Kidney (tissue), 14 donors: ENCODE results near the gene TTC29. TPM values are rescaled to one million over a fixed set of nuclear protein-coding genes. Genes with fewer than 3 reads are reported as not detected.

Source experiments
- DNase-seq, 5 donors: peaks; one replicate each; pipeline ENCODE4 v3.0.0-alpha.2; 2013 to 2020
- FAIRE-seq: peaks from 2 replicates; lab custom pipeline; 2012; peaks lifted over from hg19 to GRCh38; lab: Jason Lieb, UNC
- H3K27ac ChIP-seq, 2 donors: one replicate each; pipeline ENCODE4 v1.7.0; 2013; ENCODE audit warnings: low read depth in 2 of 2, low read length in 2 of 2, inconsistent platforms in 1 of 2
- H3K27me3 ChIP-seq: one replicate; pipeline ENCODE4 v1.7.1; 2013; ENCODE audit warnings: low read length, inconsistent platforms; ENCODE audit not compliant: control insufficient read depth, insufficient read depth
- H3K36me3 ChIP-seq, 3 donors: one replicate each; pipeline versions ENCODE4 v1.7.0 to v1.7.1; 2013; ENCODE audit warnings: low read length in 3 of 3, control low read depth in 1 of 3, inconsistent platforms in 1 of 3; ENCODE audit not compliant: insufficient read depth in 3 of 3, control insufficient read depth in 2 of 3
- H3K4me1 ChIP-seq, 3 donors: one replicate each; pipeline versions ENCODE4 v1.7.0 to v1.7.1; 2013; ENCODE audit warnings: low read length in 3 of 3, inconsistent platforms in 1 of 3, low read depth in 1 of 3; ENCODE audit not compliant: control insufficient read depth in 2 of 3, insufficient read depth in 2 of 3
- H3K4me3 ChIP-seq, 3 donors: one replicate each; pipeline versions ENCODE4 v1.7.0 to v1.8.1; 2013; ENCODE audit warnings: low read length in 3 of 3, control low read depth in 1 of 3, inconsistent platforms in 1 of 3
- H3K9ac ChIP-seq, 3 donors: one replicate each; pipeline versions ENCODE4 v1.7.0 to v1.7.1; 2013; ENCODE audit warnings: low read length in 3 of 3, control low read depth in 1 of 3, inconsistent platforms in 1 of 3
- H3K9me3 ChIP-seq, 3 donors: one replicate each; pipeline versions ENCODE4 v1.7.0 to v1.7.1; 2013; ENCODE audit warnings: low read length in 3 of 3, control low read depth in 1 of 3, inconsistent platforms in 1 of 3; ENCODE audit not compliant: control insufficient read depth in 2 of 3, insufficient read depth in 1 of 3
- intact Hi-C: fragments of 100-400 bp; cut with DNase I; formaldehyde crosslinking; loops from one replicate; pipeline ENCODE4 v1.11.1; 2022
- polyA plus RNA-seq: library from polyadenylated mRNA; stranded (reverse); fragments of 350-450 nt; fragmentation: Illumina TruSeq; extraction: RNeasy Lipid Tissue Mini Kit (QIAGEN cat#74804); gene quantifications from one replicate; pipeline ENCODE4 v1.2.3, GENCODE V29; 2014; ENCODE audit warnings: low read depth, low replicate concordance; ENCODE audit not compliant: insufficient read depth
- total RNA-seq: library from RNA; stranded (reverse); fragmentation: NEBNext Ultra II Directional; extraction: Animal tissue kit (Norgen Biotek cat#: 25700); gene quantifications from one replicate; pipeline ENCODE4 v1.2.1, GENCODE V29; 2021
- TF ChIP-seq, protein P1 (sequence below): IDR thresholded peaks from 3 replicates; pipeline ENCODE4 v1.5.1; 2012; ENCODE audit warnings: mild to moderate bottlenecking, moderate library complexity, borderline replicate concordance; ENCODE audit not compliant: insufficient read depth; ENCODE audit errors: extremely low read depth
- donor health status: control.
- donor health status: control.
- donor health status: control.
- donor health status: control.
- donor health status: control.
- donor health status: DM: yes; HTN: yes; CAD: no.
- donor health status: Normal renal cell carcinoma (clear cell type).

Gene TTC29
- total and polyA plus RNA-seq, 2 donors from 2014 or later = 0.28 to 0.82 TPM

GRCh38 chr4:146969126-146969525 is 23.5 kb upstream of the TTC29 start:
- Histone ChIP-seq H3K4me3 (no peak overlapping the region), H3K9me3 (no peaks in the 10 kb centered on the region), H3K27ac (no peak overlapping the region), H3K36me3 (no peaks in the 10 kb centered on the region), H3K27me3 (no peaks in the 10 kb centered on the region), H3K4me1 (no peaks in the 10 kb centered on the region), H3K9ac (no peak overlapping the region)
- intact Hi-C loops = no loop called here
- DNase-seq = no peak
- TF ChIP-seq, protein P1, sequence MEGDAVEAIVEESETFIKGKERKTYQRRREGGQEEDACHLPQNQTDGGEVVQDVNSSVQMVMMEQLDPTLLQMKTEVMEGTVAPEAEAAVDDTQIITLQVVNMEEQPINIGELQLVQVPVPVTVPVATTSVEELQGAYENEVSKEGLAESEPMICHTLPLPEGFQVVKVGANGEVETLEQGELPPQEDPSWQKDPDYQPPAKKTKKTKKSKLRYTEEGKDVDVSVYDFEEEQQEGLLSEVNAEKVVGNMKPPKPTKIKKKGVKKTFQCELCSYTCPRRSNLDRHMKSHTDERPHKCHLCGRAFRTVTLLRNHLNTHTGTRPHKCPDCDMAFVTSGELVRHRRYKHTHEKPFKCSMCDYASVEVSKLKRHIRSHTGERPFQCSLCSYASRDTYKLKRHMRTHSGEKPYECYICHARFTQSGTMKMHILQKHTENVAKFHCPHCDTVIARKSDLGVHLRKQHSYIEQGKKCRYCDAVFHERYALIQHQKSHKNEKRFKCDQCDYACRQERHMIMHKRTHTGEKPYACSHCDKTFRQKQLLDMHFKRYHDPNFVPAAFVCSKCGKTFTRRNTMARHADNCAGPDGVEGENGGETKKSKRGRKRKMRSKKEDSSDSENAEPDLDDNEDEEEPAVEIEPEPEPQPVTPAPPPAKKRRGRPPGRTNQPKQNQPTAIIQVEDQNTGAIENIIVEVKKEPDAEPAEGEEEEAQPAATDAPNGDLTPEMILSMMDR = no peak
- no peak for FAIRE-seq

- Histone ChIP-seq H3K9me3 (peaks cover 0 to 3% (median 0%) of the 10 kb centered on the region in 3 donors), H3K9ac (no peak overlapping the region), H3K36me3 (no peaks in the 10 kb centered on the region), H3K27me3 (no peaks in the 10 kb centered on the region), H3K27ac (no peak overlapping the region), H3K4me1 (no peaks in the 10 kb centered on the region), H3K4me3 (no peak overlapping the region)
- no peak for FAIRE-seq
- TF ChIP-seq, protein P1 = no peak
- DNase-seq = no peak
- intact Hi-C loops = no loop called here
Measured at GRCh38 chr4:146960634-146961033, 15.0 kb upstream of the TTC29 start.

DNA sequence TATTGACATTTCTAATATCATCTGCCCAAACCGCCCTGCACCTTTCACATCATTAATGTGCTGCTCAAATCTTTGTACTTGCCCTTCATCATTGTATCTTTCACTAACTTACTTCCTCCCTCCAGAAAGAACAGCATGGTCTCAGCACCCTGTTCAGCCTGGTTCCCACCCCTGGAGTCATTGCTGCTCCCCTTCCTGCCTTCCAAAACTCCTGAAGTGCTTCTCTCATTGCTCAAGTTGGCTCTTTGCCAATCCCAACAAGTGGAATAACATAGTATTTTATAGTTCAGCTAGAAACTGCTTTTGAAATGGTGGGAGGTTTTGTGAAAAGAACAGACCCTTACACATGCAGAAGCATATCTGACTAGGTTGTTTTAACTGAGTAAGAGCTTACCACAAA is 14.0 kb upstream of the TTC29 start:
- H3K4me3 ChIP-seq = no peak overlapping the region
- TF ChIP-seq, protein P1 = no peak
- no peak overlapping the region for H3K27ac ChIP-seq
- H3K4me1 ChIP-seq = no peaks in the 10 kb centered on the region
- no peaks in the 10 kb centered on the region for H3K36me3 ChIP-seq
- DNase-seq = peak in 1 of 5 donors; percentile 17
- intact Hi-C loops = no loop called here
- H3K27me3 ChIP-seq = no peaks in the 10 kb centered on the region
- H3K9me3 ChIP-seq = peaks cover 0 to 3% (median 0%) of the 10 kb centered on the region in 3 donors
- H3K9ac ChIP-seq = no peak overlapping the region
- FAIRE-seq = no peak

- DNase-seq = no peak
- Histone ChIP-seq H3K4me1 (no peaks in the 10 kb centered on the region), H3K27me3 (no peaks in the 10 kb centered on the region), H3K9ac (no peak overlapping the region), H3K9me3 (no peaks in the 10 kb centered on the region), H3K36me3 (no peaks in the 10 kb centered on the region), H3K4me3 (no peak overlapping the region), H3K27ac (no peak overlapping the region)
- intact Hi-C loops = no loop called here
- no peak for FAIRE-seq
- TF ChIP-seq, protein P1 = no peak
Measured at GRCh38 chr4:146957237-146957636, 11.6 kb upstream of the TTC29 start.
